ENCODE results near the gene TMEM50B. TPM values are rescaled to one million over a fixed set of nuclear protein-coding genes. Genes with fewer than 3 reads are reported as not detected.
"Not testable (repeated sequence)": the region's sequence is repeated elsewhere in the genome, so short reads cannot be mapped to it uniquely, and the experiment has no call there.

Gene TMEM50B
- total RNA-seq, 1 donor from 2014 or later = 31.6 TPM

GRCh38 chr21:33455686-33456446, 23.9 kb downstream of the TMEM50B start:
- no peaks in the 10 kb centered on the region for H3K27me3 ChIP-seq (ENCODE audit: control insufficient read depth, insufficient read depth, low read length)
- TF ChIP-seq CTCF (IDR thresholded peaks at IDR 0.05; ENCODE audit: insufficient read depth, low read length, severe bottlenecking) = no peak
- peaks cover 2% of the 10 kb centered on the region for H3K36me3 ChIP-seq (ENCODE audit: control insufficient read depth, insufficient read depth, low read length)
- DNase-seq (ENCODE audit: low read depth) (no peak), FAIRE-seq (no peak)
- no peak overlapping the region for H3K4me3 ChIP-seq (ENCODE audit: low read depth, low read length)

- no peak for TF ChIP-seq CTCF (IDR thresholded peaks at IDR 0.05; ENCODE audit: insufficient read depth, low read length, severe bottlenecking)
- no peak overlapping the region for H3K4me3 ChIP-seq (ENCODE audit: low read depth, low read length)
- no peaks in the 10 kb centered on the region for H3K27me3 ChIP-seq (ENCODE audit: control insufficient read depth, insufficient read depth, low read length)
- DNase-seq (ENCODE audit: low read depth) (no peak), FAIRE-seq (no peak)
- H3K36me3 ChIP-seq (ENCODE audit: control insufficient read depth, insufficient read depth, low read length) = no peaks in the 10 kb centered on the region
Measured at GRCh38 chr21:33452362-33452761, 27.4 kb downstream of the TMEM50B start.

- no peaks in the 10 kb centered on the region for H3K36me3 ChIP-seq (ENCODE audit: control insufficient read depth, insufficient read depth, low read length)
- FAIRE-seq (peak; percentile 55), DNase-seq (ENCODE audit: low read depth) (peak; percentile 57)
- H3K4me3 ChIP-seq (ENCODE audit: low read depth, low read length) = no peak overlapping the region
- TF ChIP-seq CTCF (IDR thresholded peaks at IDR 0.05; ENCODE audit: insufficient read depth, low read length, severe bottlenecking) = no peak
- no peaks in the 10 kb centered on the region for H3K27me3 ChIP-seq (ENCODE audit: control insufficient read depth, insufficient read depth, low read length)
Measured at GRCh38 chr21:33451634-33452071, 28.1 kb downstream of the TMEM50B start.

- DNase-seq (ENCODE audit: low read depth) = no peak
- Histone ChIP-seq H3K4me3 (ENCODE audit: low read depth, low read length) (no peak overlapping the region), H3K27me3 (ENCODE audit: control insufficient read depth, insufficient read depth, low read length) (no peaks in the 10 kb centered on the region), H3K36me3 (ENCODE audit: control insufficient read depth, insufficient read depth, low read length) (no peaks in the 10 kb centered on the region)
- FAIRE-seq = no peak
- TF ChIP-seq CTCF (IDR thresholded peaks at IDR 0.05; ENCODE audit: insufficient read depth, low read length, severe bottlenecking) = no peak
Measured at GRCh38 chr21:33449616-33450015, 30.2 kb downstream of the TMEM50B start.

- FAIRE-seq; H3K4me3 ChIP-seq (ENCODE audit: low read depth, low read length); H3K36me3 ChIP-seq (ENCODE audit: control insufficient read depth, insufficient read depth, low read length); DNase-seq (ENCODE audit: low read depth); H3K27me3 ChIP-seq (ENCODE audit: control insufficient read depth, insufficient read depth, low read length): not testable (repeated sequence)
Measured at GRCh38 chr21:33446620-33447019, 33.2 kb downstream of the TMEM50B start.

GRCh38 chr21:33444499-33444898, 35.3 kb downstream of the TMEM50B start:
- no peaks in the 10 kb centered on the region for H3K36me3 ChIP-seq (ENCODE audit: control insufficient read depth, insufficient read depth, low read length)
- H3K4me3 ChIP-seq (ENCODE audit: low read depth, low read length) = no peak overlapping the region
- no peaks in the 10 kb centered on the region for H3K27me3 ChIP-seq (ENCODE audit: control insufficient read depth, insufficient read depth, low read length)
- no peak for TF ChIP-seq CTCF (IDR thresholded peaks at IDR 0.05; ENCODE audit: insufficient read depth, low read length, severe bottlenecking)
- no peak for DNase-seq (ENCODE audit: low read depth)
- no peak for FAIRE-seq

All from bronchial epithelial cell (primary cell).